Measurements from ENCODE around the gene CCDC8.
"Not testable (repeated sequence)": the region's sequence is repeated elsewhere in the genome, so short reads cannot be mapped to it uniquely, and the experiment has no call there.

CCDC8 gene

GRCh38 chr19:46404055-46404752, 9.2 kb downstream of the CCDC8 start:
- no peak for DNase-seq (ENCODE audit: low read depth)
- TF ChIP-seq, protein P1, sequence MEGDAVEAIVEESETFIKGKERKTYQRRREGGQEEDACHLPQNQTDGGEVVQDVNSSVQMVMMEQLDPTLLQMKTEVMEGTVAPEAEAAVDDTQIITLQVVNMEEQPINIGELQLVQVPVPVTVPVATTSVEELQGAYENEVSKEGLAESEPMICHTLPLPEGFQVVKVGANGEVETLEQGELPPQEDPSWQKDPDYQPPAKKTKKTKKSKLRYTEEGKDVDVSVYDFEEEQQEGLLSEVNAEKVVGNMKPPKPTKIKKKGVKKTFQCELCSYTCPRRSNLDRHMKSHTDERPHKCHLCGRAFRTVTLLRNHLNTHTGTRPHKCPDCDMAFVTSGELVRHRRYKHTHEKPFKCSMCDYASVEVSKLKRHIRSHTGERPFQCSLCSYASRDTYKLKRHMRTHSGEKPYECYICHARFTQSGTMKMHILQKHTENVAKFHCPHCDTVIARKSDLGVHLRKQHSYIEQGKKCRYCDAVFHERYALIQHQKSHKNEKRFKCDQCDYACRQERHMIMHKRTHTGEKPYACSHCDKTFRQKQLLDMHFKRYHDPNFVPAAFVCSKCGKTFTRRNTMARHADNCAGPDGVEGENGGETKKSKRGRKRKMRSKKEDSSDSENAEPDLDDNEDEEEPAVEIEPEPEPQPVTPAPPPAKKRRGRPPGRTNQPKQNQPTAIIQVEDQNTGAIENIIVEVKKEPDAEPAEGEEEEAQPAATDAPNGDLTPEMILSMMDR (IDR thresholded peaks at IDR 0.05; ENCODE audit: control insufficient read depth, insufficient read depth, low read depth, low read length, missing control alignments): peak; percentile 14

GRCh38 chr19:46402725-46403124, 10.6 kb downstream of the CCDC8 start:
- TF ChIP-seq, protein P1 (IDR thresholded peaks at IDR 0.05; ENCODE audit: control insufficient read depth, insufficient read depth, low read depth, low read length, missing control alignments): no peak
- no peak for DNase-seq (ENCODE audit: low read depth)
- H3K4me3 ChIP-seq (ENCODE audit: control insufficient read depth, low read depth, low read length): no peak overlapping the region

More at GRCh38 chr19:46404055-46404752, 9.2 kb downstream of the CCDC8 start:
- H3K4me3 ChIP-seq (ENCODE audit: control insufficient read depth, low read depth, low read length): peak overlapping the region; percentile 20

- DNase-seq (ENCODE audit: low read depth); H3K4me3 ChIP-seq (ENCODE audit: control insufficient read depth, low read depth, low read length): not testable (repeated sequence)
Observed at GRCh38 chr19:46397801-46398479, 15.4 kb downstream of the CCDC8 start.

- H3K4me3 ChIP-seq (ENCODE audit: control insufficient read depth, low read depth, low read length): no peak overlapping the region
- TF ChIP-seq, protein P1 (IDR thresholded peaks at IDR 0.05; ENCODE audit: control insufficient read depth, insufficient read depth, low read depth, low read length, missing control alignments): no peak
- no peak for DNase-seq (ENCODE audit: low read depth)
Observed at GRCh38 chr19:46394402-46394797, 19.0 kb downstream of the CCDC8 start.

- TF ChIP-seq, protein P1 (IDR thresholded peaks at IDR 0.05; ENCODE audit: control insufficient read depth, insufficient read depth, low read depth, low read length, missing control alignments): no peak
- no peak for DNase-seq (ENCODE audit: low read depth)
- no peak overlapping the region for H3K4me3 ChIP-seq (ENCODE audit: control insufficient read depth, low read depth, low read length)
Observed at GRCh38 chr19:46393456-46394401, 19.6 kb downstream of the CCDC8 start.

- TF ChIP-seq, protein P1 (IDR thresholded peaks at IDR 0.05; ENCODE audit: control insufficient read depth, insufficient read depth, low read depth, low read length, missing control alignments): no peak
- no peak for DNase-seq (ENCODE audit: low read depth)
- no peak overlapping the region for H3K4me3 ChIP-seq (ENCODE audit: control insufficient read depth, low read depth, low read length)
Observed at GRCh38 chr19:46392837-46393236, 20.5 kb downstream of the CCDC8 start.
